GM23338 (cell line): ENCODE results near the gene ATXN7L1. TPM values are rescaled to one million over a fixed set of nuclear protein-coding genes. Genes with fewer than 3 reads are reported as not detected.
A peak's percentile ranks its signal among the peaks of the same experiment; 100 is the strongest.

Experiments used
- ATAC-seq: fragments of 200-7000 bp; cut with Tn5 transposase; 3 replicates; pipeline ENCODE4 v1.9.1; 2020
- DNase-seq: peaks from one replicate; pipeline ENCODE4 v3.0.0-alpha.2; 2015; ENCODE audit warnings: low spot score
- H2AFZ ChIP-seq: fragments of 200-600 bp; sonication (generic); 2 replicates; pipeline ENCODE4 v1.8.0; 2016; ENCODE audit warnings: antibody characterized with exemption, mild to moderate bottlenecking, moderate library complexity
- H3F3A ChIP-seq: fragments of 200-600 bp; sonication (generic); replicated peaks from 2 replicates; pipeline ENCODE4 v1.8.0; 2017; ENCODE audit warnings: antibody characterized with exemption, mixed run types, low read depth
- H3K27ac ChIP-seq: fragments of 200-600 bp; sonication (generic); 2 replicates; pipeline ENCODE4 v1.6.1; 2016; ENCODE audit warnings: low read depth
- H3K27me3 ChIP-seq: fragments of 200-600 bp; sonication (generic); 2 replicates; pipeline ENCODE4 v1.8.0; 2016; ENCODE audit warnings: mild to moderate bottlenecking, mixed run types, moderate library complexity; ENCODE audit not compliant: insufficient read depth
- H3K36me3 ChIP-seq: fragments of 200-600 bp; sonication (generic); 2 replicates; pipeline ENCODE4 v1.8.0; 2016; ENCODE audit warnings: mild to moderate bottlenecking; ENCODE audit not compliant: insufficient read depth
- H3K4me1 ChIP-seq: fragments of 200-600 bp; sonication (generic); 2 replicates; pipeline ENCODE4 v1.8.0; 2016; ENCODE audit warnings: mild to moderate bottlenecking, moderate library complexity; ENCODE audit not compliant: insufficient read depth
- H3K4me2 ChIP-seq: fragments of 200-600 bp; sonication (generic); 2 replicates; pipeline ENCODE4 v1.7.1; 2017; ENCODE audit warnings: mixed run types
- H3K4me3 ChIP-seq: fragments of 200-600 bp; sonication (generic); 2 replicates; pipeline ENCODE4 v1.6.1; 2016; ENCODE audit warnings: mixed run types
- H3K79me2 ChIP-seq: fragments of 200-600 bp; sonication (generic); replicated peaks from 2 replicates; pipeline ENCODE4 v1.8.0; 2017; ENCODE audit warnings: mild to moderate bottlenecking; ENCODE audit not compliant: insufficient read depth
- H3K9me2 ChIP-seq: fragments of 200-600 bp; sonication (generic); 2 replicates; pipeline ENCODE4 v1.8.0; 2017; ENCODE audit not compliant: insufficient read depth
- H4K20me1 ChIP-seq: fragments of 200-600 bp; sonication (generic); replicated peaks from 2 replicates; pipeline ENCODE4 v1.8.0; 2017; ENCODE audit warnings: mild to moderate bottlenecking; ENCODE audit not compliant: insufficient read depth
- H3K27ac Mint-ChIP-seq: 2 replicates; pipeline ENCODE4 v1.8.0; 2020; ENCODE audit warnings: inconsistent platforms, mild to moderate bottlenecking, moderate library complexity, mixed read lengths
- H3K27me3 Mint-ChIP-seq: 3 replicates; pipeline ENCODE4 v1.8.0; 2022; ENCODE audit warnings: low read depth, mild to moderate bottlenecking, moderate library complexity, mixed read lengths, inconsistent platforms; ENCODE audit not compliant: insufficient read depth, poor library complexity
- H3K36me3 Mint-ChIP-seq: 3 replicates; pipeline ENCODE4 v1.8.0; 2021; ENCODE audit warnings: low read depth, mild to moderate bottlenecking, inconsistent platforms, moderate library complexity, mixed read lengths
- H3K4me1 Mint-ChIP-seq: 3 replicates; pipeline ENCODE4 v1.8.0; 2020; ENCODE audit warnings: mild to moderate bottlenecking, inconsistent platforms, mixed read lengths
- H3K4me3 Mint-ChIP-seq: 3 replicates; pipeline ENCODE4 v1.8.0; 2021; ENCODE audit warnings: moderate library complexity, mild to moderate bottlenecking, inconsistent platforms, mixed read lengths
- H3K9me3 Mint-ChIP-seq: 3 replicates; pipeline ENCODE4 v1.8.0; 2020; ENCODE audit warnings: moderate library complexity, mild to moderate bottlenecking, inconsistent platforms, mixed read lengths
- CTCF ChIP-seq, 2 experiments: fragments of 200-600 bp in 1 of 2; sonication (generic) in 1 of 2; conservative IDR thresholded peaks; 2 replicates each; pipeline versions ENCODE4 v1.5.1 to v1.6.1; 2016 to 2017; ENCODE audit warnings: antibody characterized with exemption in 2 of 2, low read depth in 2 of 2, mild to moderate bottlenecking in 2 of 2, moderate library complexity in 1 of 2
- POLR2AphosphoS5 ChIP-seq: IDR thresholded peaks from 2 replicates; pipeline ENCODE4 v1.6.1; 2016; ENCODE audit warnings: antibody characterized with exemption, low read depth
- polyA plus RNA-seq: library from polyadenylated mRNA; unstranded; fragments of >200 nt; fragmentation: Nextera tagmentation; extraction: Ambion mirVana; gene quantifications from 2 replicates; pipeline ENCODE4 v1.2.1, GENCODE V29; 2016
- total RNA-seq: library from RNA; depleted of rRNA; stranded (reverse); fragments of >200 nt; shearing (Covaris generic); gene quantifications from 2 replicates; pipeline ENCODE4 v1.2.3, GENCODE V29; 2014
- TF ChIP-seq, protein P1 (sequence below): fragments of 250-450 bp; sonication (Bioruptor Pico); IDR thresholded peaks from 2 replicates; pipeline ENCODE4 v1.5.0; 2020; ENCODE audit warnings: mild to moderate bottlenecking, moderate library complexity
- TF ChIP-seq, protein P2 (sequence below): IDR thresholded peaks from 2 replicates; pipeline ENCODE4 v1.6.1; 2016; ENCODE audit warnings: antibody characterized with exemption

ATXN7L1 gene
- total and polyA plus RNA-seq, 2 experiments from 2014 or later: 22.8 to 29.8 TPM

DNA sequence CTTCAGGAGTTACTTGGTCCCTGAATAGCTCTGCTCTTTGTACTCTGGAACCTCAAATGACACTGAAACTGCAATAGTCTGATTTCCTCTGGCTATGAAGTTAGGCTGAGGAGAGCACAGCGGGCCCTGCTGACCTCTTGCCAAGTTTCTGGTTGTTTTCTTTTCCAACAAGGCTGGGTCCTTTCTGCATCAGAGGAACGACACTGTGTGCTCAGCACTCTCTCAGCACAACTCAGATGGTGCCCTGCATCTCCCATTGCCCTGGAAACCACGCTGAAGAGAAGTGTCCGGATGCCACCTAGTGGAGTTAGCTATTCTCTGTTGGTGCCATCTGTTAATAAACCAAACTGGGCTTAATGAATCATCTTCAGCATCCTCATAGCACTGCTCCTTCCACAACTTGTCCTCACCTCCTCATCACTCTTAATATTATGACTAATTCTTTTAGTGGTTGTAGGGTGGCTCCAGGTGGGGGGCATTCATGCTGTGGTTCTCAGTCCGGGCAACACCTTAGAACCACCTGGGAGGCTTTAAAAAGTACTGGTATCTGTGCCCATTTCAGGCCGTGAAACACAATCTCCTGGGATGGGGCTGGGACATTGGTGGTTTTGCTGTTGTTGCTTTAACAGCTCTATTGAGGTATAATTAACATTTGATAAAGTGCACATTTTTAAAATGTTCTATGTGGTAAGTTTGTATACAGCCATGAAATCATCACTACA is 286.9 kb downstream of the ATXN7L1 start:
- Histone ChIP-seq H3F3A (no peaks in the 10 kb centered on the region; the same call in 1 of the 2 replicates), H3K79me2 (no peaks in the 10 kb centered on the region), H3K36me3 (no peaks in the 10 kb centered on the region), H4K20me1 (no peaks in the 10 kb centered on the region), H3K4me3 (no peak overlapping the region), H3K4me2 (no peak overlapping the region), H3K4me1 (no peaks in the 10 kb centered on the region), H3K27ac (no peak overlapping the region), H2AFZ (peak overlapping the region; percentile 45; the same call in 1 of the 2 replicates), H3K9me2 (peaks cover 3% of the 10 kb centered on the region; the same call in 1 of the 2 replicates), H3K27me3 (no peaks in the 10 kb centered on the region)
- H3K27ac Mint-ChIP-seq: no peak overlapping the region
- TF ChIP-seq CTCF (conservative IDR thresholded peaks at IDR 0.05; ENCODE audit: low read depth in 2 of 2): peak; percentile 74 to 94
- no peak for TF ChIP-seq POLR2AphosphoS5
- ATAC-seq (peak; percentile 96), DNase-seq (peak; percentile 89)
- H3K27me3 Mint-ChIP-seq: peaks cover 2% of the 10 kb centered on the region
- H3K36me3 Mint-ChIP-seq: peaks cover 3% of the 10 kb centered on the region; the same call in 2 of the 3 replicates
- H3K4me1 Mint-ChIP-seq: peaks cover 11% of the 10 kb centered on the region
- H3K4me3 Mint-ChIP-seq: no peak overlapping the region
- H3K9me3 Mint-ChIP-seq: peaks cover 4% of the 10 kb centered on the region

GRCh38 chr7:105587909-105588635 is 288.3 kb downstream of the ATXN7L1 start:
- no peaks in the 10 kb centered on the region; the same call in 1 of the 2 replicates for H3F3A ChIP-seq
- H3K4me2 ChIP-seq: no peak overlapping the region
- peak overlapping the region; percentile 78; the same call in 1 of the 2 replicates for H3K27ac ChIP-seq
- DNase-seq (no peak), ATAC-seq (no peak)
- H3K9me2 ChIP-seq: peaks cover 3% of the 10 kb centered on the region; the same call in 1 of the 2 replicates
- no peak overlapping the region for H3K4me3 ChIP-seq
- Mint-ChIP-seq H3K36me3 (peaks cover 11% of the 10 kb centered on the region), H3K4me3 (no peak overlapping the region), H3K27me3 (peaks cover 2% of the 10 kb centered on the region), H3K27ac (no peak overlapping the region), H3K4me1 (peaks cover 3% of the 10 kb centered on the region), H3K9me3 (peaks cover 14% of the 10 kb centered on the region)
- H3K36me3 ChIP-seq: no peaks in the 10 kb centered on the region
- no peaks in the 10 kb centered on the region for H4K20me1 ChIP-seq
- H3K79me2 ChIP-seq: no peaks in the 10 kb centered on the region
- TF ChIP-seq, protein P1, sequence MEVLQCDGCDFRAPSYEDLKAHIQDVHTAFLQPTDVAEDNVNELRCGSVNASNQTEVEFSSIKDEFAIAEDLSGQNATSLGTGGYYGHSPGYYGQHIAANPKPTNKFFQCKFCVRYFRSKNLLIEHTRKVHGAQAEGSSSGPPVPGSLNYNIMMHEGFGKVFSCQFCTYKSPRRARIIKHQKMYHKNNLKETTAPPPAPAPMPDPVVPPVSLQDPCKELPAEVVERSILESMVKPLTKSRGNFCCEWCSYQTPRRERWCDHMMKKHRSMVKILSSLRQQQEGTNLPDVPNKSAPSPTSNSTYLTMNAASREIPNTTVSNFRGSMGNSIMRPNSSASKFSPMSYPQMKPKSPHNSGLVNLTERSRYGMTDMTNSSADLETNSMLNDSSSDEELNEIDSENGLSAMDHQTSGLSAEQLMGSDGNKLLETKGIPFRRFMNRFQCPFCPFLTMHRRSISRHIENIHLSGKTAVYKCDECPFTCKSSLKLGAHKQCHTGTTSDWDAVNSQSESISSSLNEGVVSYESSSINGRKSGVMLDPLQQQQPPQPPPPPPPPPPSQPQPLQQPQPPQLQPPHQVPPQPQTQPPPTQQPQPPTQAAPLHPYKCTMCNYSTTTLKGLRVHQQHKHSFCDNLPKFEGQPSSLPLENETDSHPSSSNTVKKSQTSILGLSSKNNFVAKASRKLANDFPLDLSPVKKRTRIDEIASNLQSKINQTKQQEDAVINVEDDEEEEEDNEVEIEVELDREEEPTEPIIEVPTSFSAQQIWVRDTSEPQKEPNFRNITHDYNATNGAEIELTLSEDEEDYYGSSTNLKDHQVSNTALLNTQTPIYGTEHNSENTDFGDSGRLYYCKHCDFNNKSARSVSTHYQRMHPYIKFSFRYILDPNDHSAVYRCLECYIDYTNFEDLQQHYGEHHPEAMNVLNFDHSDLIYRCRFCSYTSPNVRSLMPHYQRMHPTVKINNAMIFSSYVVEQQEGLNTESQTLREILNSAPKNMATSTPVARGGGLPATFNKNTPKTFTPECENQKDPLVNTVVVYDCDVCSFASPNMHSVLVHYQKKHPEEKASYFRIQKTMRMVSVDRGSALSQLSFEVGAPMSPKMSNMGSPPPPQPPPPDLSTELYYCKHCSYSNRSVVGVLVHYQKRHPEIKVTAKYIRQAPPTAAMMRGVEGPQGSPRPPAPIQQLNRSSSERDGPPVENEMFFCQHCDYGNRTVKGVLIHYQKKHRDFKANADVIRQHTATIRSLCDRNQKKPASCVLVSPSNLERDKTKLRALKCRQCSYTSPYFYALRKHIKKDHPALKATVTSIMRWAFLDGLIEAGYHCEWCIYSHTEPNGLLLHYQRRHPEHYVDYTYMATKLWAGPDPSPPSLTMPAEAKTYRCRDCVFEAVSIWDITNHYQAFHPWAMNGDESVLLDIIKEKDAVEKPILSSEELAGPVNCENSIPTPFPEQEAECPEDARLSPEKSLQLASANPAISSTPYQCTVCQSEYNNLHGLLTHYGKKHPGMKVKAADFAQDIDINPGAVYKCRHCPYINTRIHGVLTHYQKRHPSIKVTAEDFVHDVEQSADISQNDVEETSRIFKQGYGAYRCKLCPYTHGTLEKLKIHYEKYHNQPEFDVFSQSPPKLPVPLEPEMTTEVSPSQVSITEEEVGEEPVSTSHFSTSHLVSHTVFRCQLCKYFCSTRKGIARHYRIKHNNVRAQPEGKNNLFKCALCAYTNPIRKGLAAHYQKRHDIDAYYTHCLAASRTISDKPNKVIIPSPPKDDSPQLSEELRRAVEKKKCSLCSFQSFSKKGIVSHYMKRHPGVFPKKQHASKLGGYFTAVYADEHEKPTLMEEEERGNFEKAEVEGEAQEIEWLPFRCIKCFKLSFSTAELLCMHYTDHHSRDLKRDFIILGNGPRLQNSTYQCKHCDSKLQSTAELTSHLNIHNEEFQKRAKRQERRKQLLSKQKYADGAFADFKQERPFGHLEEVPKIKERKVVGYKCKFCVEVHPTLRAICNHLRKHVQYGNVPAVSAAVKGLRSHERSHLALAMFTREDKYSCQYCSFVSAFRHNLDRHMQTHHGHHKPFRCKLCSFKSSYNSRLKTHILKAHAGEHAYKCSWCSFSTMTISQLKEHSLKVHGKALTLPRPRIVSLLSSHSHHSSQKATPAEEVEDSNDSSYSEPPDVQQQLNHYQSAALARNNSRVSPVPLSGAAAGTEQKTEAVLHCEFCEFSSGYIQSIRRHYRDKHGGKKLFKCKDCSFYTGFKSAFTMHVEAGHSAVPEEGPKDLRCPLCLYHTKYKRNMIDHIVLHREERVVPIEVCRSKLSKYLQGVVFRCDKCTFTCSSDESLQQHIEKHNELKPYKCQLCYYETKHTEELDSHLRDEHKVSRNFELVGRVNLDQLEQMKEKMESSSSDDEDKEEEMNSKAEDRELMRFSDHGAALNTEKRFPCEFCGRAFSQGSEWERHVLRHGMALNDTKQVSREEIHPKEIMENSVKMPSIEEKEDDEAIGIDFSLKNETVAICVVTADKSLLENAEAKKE (CRISPR knock-in tag): no peak
- TF ChIP-seq, protein P2, sequence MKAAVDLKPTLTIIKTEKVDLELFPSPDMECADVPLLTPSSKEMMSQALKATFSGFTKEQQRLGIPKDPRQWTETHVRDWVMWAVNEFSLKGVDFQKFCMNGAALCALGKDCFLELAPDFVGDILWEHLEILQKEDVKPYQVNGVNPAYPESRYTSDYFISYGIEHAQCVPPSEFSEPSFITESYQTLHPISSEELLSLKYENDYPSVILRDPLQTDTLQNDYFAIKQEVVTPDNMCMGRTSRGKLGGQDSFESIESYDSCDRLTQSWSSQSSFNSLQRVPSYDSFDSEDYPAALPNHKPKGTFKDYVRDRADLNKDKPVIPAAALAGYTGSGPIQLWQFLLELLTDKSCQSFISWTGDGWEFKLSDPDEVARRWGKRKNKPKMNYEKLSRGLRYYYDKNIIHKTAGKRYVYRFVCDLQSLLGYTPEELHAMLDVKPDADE: no peak
- no peak for TF ChIP-seq CTCF (conservative IDR thresholded peaks at IDR 0.05; ENCODE audit: low read depth in 2 of 2)
- peak overlapping the region; percentile 63; the same call in 1 of the 2 replicates for H2AFZ ChIP-seq
- H3K4me1 ChIP-seq: no peaks in the 10 kb centered on the region
- H3K27me3 ChIP-seq: no peaks in the 10 kb centered on the region
